GM21515 (cell line): ENCODE measurements around the gene NEK9.
A peak's percentile ranks its signal among the peaks of the same experiment; 100 is the strongest.

Experiments used
- ATAC-seq: cut with Tn5 transposase; IDR thresholded peaks from one replicate; pipeline ENCODE4 v1.9.1; 2021; ENCODE audit not compliant: unreplicated experiment

Gene NEK9

DNA sequence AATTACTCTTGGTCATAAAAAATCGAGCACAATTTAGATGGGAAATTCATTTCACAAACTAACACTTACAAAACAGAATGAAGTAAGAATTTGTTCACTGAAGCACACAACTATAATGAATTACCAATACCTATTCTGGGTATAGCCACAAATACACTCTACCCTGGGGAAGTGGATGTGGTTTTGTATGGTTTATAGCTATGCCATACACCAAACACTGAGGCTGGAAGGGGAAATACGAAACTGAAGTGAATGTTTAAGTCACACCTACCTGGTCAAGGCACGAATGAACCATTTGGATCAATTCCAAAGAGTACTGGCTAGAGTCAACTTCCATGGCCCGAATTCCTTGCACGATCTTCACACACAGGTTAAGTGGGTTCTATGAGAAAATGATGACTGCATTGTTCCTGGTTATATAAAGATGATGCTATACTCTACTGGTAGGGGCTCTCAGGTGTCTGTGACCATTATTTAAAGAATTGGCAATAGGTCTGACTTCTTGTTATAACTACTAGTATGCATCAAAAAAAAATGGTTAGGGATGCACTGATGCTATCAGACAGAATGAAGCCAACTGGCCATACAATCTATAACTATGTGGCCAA, 12.8 kb downstream of the NEK9 start:
- ATAC-seq, result no peak

DNA sequence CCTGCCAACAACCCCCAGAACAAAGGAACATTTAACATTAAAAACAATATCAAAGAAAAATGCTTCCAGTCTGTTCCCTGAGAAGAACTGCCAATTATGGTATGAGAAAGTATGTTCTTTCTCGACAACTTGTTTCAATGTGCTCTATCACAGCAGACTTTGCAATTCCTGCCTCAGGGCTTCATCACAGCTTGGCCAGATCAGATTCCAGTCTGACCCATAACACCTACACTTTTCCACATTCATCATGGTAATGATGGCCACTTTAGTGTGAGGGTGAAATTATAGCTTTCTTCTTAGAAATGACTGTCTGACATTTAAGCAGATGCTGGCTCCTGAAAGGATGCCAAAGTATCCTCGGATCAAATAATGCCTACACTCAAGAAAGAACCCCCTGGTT, 17.0 kb downstream of the NEK9 start:
- ATAC-seq, result no peak

DNA sequence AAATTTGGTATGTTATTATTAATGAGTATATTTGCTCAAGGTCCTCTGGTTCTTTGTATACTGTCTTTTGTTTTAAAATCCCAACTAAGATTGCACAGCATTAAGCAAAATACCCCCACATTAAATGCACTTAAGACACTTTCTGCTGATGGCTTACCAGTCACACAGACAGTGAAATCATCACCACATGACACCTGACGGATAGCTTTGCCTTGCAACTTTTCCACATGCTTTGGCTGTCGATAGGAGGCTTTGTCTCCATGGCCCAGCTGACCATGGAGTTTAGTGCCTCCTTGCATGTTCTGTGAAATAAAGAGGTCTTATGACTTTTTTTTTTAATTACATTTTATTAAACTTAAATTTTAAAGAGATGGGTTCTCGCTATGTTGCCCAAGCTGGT, 19.7 kb downstream of the NEK9 start:
- ATAC-seq, result no peak

DNA sequence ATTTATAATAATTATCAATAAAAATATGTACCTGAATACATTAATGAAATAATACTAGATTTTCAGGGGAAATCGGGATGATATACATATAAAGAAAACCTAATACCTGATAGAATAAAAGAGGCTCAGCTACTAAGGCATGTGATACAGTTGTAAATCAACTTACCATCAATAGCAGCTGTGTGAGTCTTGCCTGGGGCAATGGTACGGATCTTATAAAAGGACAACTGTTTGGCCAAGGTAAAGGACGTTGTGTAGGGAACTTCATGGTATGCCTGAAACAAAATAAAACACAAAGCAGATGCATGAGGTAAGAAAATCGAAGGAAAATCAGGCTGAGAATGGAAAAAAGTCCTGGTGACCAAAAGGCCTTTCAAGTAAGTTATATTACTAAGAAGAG, 25.4 kb downstream of the NEK9 start:
- no peak for ATAC-seq

DNA sequence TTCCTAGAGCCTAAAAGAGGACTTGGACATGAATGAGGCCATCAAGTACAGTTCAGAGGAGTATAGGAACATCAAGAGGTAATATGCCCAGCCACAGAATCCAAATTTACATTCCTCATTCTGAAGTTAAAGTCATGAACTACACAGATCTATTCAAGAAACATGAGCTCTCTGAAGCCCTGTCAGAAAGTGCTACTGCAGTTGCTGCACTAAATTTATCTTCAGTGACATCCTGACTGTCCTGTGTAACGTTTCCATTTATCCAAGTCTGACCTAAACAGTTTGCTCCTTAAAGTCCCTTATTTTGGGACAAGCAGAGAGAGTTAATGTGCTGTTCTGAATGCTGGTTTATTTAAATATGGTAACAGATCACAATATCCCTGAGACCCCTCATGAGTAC, 28.2 kb downstream of the NEK9 start:
- ATAC-seq, result no peak

DNA sequence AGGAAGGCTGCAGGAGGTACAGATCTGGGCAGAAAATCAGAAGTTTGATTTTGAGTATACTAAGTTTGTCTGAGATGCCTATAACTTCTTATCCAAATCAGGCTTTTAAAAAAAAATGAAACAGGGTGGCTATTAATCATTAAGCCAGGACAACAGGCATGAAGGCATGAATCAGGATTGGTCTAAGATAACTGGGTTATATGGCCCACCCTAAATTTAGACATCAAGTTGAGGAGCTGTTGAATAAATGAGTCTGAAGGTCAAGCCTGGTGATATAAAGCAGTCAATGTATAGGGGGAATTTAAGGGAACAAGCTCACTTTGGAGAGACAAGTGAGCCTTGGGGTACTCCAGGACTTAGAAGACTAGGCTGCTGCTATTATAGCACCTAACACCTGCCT, 28.6 kb downstream of the NEK9 start:
- no peak for ATAC-seq

DNA sequence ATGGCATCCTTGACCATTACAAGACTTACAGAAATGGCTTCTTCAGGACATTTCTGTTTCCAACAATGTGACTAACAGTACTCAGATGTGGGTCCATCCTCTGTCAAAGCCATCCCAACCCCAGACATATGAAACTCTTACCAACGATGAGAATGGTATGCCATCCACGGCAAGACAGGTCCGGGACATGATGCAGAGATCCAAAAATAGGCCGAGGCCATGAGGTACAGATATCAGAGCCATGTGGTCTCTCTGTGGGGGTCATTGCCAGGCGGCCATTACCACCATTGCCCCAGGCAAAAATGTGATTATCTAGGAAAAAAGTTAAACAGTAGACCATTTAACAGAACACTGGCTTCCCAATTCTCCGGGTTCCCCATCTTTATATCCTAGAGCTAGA, 29.9 kb downstream of the NEK9 start:
- no peak for ATAC-seq

DNA sequence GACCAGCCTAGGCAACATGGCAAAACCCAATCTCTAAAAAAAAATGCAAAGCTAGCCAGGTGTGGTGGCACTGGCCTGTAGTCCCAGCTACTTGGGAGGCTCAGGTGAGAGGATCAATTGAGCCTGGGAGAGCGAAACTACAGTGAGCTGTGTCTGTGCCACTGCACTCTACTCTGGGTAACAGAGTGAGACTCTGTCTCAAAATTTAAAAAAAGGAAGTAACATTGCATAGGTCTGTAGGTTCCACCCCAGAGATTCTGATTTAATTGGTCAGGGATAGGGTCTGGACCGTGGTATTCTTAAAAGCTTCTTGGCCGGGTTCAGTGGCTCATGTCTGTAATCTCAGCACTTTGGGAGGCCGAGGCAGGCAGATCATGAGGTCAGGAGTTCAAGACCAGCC, 31.2 kb downstream of the NEK9 start:
- ATAC-seq, result no peak

DNA sequence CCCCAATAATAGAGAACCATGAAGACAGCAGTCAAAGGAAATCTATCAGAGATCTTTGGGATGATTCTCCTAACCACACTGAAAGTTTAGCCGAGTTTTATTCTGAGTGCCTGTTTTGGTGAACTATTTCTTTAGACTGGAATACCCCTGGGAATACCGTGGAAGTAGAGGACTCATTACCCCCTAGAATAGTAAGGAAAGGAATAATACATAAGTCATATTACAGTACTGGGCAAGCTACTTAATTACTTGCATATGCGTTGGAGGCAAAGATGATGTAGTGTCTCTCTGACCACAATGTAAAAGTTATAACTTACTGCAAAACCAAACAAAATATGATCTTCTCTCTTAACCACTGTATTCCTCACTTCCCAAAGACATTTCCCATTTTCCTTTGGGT, 32.0 kb downstream of the NEK9 start:
- ATAC-seq, result no peak

DNA sequence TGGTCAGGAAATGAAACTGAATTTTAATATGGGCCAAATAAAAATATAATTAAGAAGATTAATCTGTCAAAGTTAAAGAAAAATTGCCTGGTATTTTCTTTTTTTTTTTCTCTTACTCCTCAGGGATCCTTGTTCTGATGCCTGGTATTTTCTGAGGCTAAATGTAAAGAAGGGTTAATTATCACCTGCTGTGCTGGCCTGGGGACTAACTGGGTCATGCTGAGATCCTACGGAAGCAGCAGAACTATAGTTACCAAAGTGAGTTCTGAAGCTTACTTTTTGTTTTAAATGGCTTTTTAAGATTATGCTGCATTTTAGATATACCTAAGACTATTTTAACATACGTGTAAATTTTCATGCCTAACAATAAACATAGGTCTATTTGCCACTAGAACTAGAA, 34.1 kb downstream of the NEK9 start:
- no peak for ATAC-seq

DNA sequence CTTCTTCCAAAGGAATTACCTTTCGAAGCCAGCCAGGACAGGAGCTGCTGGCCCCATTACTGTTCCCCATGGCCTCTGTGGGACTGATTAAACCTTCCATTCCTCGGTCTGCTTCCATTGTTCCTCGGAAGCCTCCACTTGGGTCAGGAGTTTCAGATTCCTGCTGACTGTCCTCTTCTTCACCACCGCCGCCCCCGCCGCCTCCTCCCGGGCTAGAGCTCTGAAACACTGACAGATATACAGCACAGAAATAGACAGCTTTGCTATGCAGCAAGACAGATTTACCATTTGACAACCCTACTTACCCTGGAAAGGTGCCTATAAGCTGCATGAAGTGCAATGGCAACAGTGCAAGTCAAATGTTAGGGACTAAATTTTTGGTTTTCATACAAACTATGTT, 35.6 kb downstream of the NEK9 start:
- ATAC-seq, result no peak

DNA sequence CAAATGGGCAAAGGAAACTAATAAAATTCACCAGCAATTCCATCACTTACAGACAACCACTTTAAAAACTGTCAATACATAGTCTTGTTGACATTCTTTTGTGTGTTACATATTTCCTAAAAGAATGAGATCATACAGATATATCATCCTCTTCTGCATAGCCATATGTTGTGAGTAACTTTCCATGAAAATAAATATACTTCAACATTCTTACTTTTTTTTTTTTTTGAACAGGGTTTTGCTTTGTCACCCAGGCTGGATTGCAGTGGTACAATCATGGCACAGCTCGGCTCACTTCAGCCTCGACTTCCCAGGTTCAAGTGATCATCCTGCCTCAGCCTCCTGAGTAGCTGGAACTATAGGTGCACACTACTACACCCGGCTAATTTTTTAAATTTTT, 36.5 kb downstream of the NEK9 start:
- ATAC-seq, result no peak

DNA sequence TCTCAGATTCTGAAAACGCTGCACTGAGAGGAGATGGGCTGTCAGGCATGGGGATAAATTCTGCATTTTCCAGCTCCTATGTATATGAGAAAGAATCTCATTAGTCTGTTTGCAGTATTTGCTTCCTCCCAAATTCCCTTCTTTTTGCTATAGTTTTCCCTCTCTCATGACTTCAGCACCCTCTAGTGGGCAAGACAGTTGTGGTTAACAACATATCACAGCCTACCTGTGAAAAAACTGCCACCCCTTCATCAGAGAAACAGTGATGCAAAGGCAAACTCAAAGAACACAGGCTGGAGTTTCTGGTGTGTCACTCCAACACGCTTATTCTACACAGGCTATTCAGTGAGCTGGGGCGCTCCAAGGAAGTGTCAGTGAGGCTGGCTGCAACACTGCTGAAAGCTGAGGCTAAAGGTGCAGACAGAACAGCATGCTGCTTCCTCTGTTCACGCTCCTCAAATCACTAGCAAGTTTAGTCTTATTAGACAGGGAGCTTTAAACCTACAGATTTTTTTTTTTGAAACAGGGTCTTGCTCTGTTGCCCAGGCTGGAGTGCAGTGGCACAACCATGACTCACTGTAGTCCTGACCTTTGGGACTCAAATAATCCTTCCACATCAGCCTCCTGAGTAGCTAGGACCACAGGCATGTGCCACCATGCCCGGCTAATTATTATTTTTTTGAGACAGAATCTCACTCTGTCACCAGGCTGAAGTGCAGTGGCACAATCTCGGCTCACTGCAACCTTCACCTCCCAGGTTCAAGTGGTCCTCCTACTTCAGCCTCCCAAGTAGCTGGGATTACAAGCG, 38.1 kb downstream of the NEK9 start:
- no peak for ATAC-seq

DNA sequence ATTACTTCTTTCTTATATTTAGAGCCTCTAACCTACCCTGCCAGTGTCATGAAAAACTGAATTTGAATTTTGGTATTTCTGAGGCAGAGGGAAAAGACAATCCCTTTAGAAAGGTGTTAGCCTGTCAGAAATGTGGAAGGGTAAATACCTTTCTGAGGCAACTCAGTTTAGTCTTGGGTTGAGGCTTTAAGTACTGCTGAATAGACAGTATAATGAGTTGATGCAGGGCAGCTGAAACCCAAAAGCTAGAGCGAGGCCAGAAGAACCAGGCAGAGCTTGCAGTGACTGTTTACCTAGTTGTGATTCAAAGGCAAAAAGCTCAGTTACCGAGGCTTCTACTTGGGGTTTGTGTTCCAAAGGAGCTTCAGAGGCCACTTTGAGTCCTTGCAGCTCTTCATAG, 38.7 kb downstream of the NEK9 start:
- no peak for ATAC-seq

DNA sequence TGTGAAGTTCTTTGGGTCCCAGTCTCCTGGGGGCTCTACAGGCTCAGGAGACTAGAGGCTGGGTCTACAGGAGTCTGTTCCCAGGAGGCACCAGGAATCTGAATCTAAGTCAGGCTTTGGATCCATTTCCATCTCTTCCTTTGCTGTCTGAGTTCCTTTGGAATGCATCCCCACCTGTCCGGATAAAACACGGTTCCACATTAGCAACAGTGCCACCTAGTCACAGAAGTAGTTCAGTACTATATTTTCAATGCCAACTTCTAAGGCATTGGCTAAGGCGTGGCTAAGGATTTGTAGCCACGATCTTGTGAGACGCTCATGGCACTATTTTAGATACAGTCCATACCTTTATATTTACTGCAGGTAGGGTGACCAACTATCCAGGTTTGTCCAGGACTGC, 42.3 kb downstream of the NEK9 start:
- no peak for ATAC-seq

DNA sequence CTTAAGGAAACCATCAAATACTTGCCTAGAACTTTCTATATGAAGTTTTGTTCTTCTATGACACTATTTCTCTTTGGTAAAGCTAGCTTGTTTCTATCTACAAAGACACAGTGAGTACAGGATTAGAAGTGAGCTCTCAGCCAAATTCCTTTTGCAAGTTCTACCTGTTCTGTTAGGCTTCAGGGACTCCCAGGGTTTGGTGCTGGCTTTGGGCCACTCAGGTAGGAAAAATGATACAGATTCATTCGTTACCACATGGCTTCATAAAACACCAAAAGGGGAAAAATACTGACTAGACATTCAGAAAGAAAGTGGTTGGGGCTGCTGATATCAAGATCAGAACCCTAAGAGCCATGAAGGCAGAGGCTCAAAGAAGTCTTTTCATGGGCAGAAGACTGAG, 43.6 kb downstream of the NEK9 start:
- ATAC-seq, result no peak

DNA sequence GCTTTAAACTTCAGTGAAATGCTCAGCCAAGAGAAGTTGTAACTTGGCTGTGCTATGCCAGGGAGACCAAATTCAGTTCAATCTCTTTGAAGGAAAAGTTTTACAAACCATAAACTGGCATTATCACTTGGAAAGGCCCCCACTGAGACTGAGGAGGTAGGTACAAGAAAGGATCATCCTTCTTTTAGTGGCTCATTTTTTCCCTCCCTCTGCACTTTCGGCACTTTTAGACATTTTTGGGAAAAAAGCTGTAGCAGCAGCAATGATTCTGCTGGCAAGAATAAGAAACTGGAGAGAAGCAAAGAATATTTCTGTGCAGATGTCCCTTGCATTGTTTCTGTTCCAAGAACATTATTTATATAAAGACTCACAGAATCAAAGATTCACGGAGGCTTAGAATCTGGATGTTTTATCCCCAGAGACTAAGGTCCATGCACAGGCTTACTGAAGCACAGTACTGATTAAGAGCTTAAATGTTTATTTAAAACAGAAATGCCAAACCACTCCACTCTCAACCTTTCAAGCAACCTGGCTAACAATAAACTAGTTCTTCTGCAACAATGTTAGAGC, 45.1 kb downstream of the NEK9 start:
- ATAC-seq, result no peak

DNA sequence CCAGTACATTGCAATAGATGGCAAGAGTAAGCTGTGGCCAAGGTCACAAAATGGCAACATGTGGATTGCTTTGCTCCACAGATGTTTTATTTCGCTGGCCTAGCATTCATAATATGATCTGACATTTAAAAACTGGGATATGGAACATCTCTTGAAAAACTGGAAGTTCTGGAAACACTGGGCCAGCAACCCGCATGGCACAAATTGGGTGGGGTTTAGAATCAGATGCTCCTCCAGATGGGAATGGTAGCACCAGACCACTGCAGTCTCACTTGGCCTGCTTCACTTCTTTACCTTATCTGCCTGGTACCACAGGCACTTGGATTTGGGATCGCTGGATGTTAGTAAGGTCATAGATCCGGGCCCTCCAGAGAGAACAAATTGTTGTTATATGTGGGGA, 47.3 kb downstream of the NEK9 start:
- ATAC-seq, result no peak

DNA sequence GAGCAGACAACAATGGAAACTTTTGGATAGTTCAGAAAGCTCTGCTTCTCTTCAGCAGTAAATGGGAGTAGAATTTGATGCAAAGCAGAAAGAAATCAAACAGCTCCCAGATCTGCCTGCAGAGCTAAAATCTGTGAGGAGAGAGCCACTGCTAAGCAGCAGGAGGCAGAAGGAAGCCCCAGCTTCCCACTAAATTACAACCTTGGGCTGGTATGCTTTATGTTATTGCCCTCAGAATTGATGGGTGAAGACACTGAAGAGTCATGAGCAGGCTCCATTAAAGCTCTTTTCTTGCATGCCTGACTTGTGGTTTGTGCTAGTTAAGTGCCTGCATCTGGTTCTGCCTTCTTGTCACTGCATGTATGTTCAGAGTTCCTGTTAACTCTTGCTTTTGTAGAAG, 49.1 kb downstream of the NEK9 start:
- ATAC-seq, result no peak

DNA sequence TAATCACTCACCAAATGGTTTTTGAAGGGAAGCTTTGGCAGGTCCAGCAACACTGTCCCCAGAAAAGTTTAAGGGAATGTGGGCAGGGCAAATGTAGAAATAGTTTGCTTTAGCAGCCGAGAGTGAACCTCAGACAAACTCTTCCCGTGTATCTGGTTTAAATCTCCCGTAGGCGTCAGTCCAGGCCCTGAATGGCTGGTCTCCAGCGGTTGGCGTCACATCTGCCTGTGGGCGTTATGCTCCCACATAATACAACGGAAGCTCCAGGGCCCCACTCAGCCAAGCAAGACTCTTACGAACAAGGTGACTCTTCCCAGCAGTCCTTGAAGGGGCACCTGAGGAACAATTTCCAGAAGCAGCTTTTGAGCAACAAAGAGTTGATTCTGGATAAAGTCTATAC, 56.5 kb downstream of the NEK9 start:
- no peak for ATAC-seq

DNA sequence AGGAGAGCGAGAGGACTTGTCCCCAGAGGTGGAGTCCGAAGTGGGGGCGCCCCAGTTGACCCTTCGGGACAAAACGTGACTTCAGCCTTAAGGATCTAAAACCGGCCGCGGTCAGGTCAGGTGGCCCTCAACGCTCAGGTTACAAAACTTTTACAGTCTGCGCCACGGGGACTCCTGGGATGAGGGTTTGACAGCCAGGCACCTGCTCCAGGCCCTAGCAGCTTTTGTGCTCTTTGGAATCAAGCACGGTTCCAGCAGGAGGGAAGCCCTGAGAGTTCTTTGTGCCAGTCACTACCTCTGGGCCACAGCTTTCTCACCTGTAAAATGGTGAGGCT, 57.1 kb downstream of the NEK9 start:
- ATAC-seq, result no peak

DNA sequence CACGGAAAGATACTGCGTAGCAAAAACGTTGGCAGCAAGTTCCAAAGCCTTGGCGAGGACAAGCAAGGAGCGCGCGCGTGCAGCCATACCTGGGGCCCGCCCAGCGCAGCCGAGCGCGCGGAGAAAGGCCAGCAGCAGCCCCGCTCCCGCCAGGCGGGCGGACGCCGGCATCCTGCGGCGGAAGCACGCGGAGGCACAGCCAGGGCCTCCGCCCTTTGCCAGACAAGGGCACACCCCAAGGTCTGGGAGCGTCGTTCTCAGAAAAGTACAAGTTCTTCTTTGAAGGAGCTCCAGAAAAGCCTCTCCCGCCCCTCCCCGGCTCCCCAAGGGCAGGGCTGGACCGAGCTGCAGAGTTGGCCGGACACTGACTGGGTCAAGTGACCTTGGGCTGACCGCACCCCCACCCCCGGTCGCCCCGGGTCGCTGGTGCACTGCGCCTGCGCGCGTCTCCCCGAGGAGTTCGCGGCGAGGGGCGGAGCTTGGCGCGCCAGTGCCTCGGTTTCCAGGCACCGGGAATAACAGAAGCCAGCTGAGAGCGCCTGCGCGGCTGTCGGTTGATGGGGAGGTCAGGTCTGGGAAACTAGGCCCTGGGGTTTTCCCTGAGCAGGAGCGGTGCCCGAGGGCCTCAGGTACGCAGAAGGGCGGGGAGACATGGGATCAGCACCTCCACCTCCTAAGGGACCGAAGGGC, 57.6 kb downstream of the NEK9 start, which contains the start of gene ZC2HC1C:
ZC2HC1C (plus strand) TSS at position 521 of the 690 bp plus-strand sequence. CDS start 933 bp downstream, outside the sequence.
- peak; percentile 62 for ATAC-seq
